ENCODE results near the gene RBM27.
"Not testable (repeated sequence)": the region's sequence is repeated elsewhere in the genome, so short reads cannot be mapped to it uniquely, and the experiment has no call there.

The RBM27 gene

DNA sequence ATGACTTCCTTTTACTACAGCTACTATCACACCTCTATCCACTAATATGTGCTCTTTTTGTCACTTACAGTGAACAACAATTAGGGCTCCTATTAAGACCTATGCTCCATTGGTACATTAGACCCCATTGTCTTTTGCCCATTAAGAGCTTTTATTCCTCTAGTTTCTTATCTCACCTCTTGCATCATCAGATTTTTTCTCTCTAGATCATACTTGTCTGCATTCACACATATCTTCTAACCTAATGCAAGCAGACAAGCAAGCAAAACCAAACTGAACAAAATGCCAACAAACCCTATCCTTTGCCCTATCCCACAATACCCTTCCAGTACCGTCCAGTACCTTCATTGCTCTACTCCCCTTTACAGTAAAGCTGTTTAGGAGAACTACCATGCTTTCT is 10.1 kb upstream of the RBM27 start:
- no peaks in the 10 kb centered on the region for H3K36me3 ChIP-seq (ENCODE audit: insufficient read depth, low read length)
- H2AFZ ChIP-seq (ENCODE audit: low read length) = no peak overlapping the region
- H3K9ac ChIP-seq (ENCODE audit: low read depth, low read length, poor library complexity, severe bottlenecking) = no peak overlapping the region

DNA sequence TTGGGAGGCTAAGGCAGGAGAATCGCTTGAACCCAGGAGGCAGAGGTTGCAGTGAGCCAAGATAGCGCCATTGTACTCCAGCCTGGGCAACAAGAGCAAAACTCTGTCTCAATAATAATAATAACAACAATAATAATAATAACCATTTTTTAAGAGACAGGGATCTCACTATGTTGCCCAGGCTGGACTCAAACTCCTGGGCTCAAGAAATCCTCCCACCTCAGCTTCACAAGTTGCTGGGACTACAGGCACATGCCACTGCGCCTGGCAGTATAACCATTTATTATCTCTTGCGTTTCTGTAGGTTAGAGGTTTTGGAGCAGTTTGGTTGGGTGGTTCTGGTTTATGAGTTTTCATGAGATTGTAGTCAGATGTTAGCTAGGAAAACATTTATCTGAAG is 8.4 kb upstream of the RBM27 start:
- not testable (repeated sequence) for H3K4me2 ChIP-seq (ENCODE audit: low read depth, low read length, poor library complexity, severe bottlenecking); H4K20me1 ChIP-seq (ENCODE audit: insufficient read depth, low read length, poor library complexity, severe bottlenecking); H2AFZ ChIP-seq (ENCODE audit: low read length); H3K36me3 ChIP-seq (ENCODE audit: insufficient read depth, low read length); H3K9me3 ChIP-seq (ENCODE audit: insufficient read depth, low read depth, low read length); H3F3A ChIP-seq (ENCODE audit: low read depth); H3K4me3 ChIP-seq (ENCODE audit: low read length, poor library complexity, severe bottlenecking); H3K9me2 ChIP-seq (replicated peaks; ENCODE audit: low read depth, low read length); H3K79me2 ChIP-seq (ENCODE audit: insufficient read depth, low read length); H3K27me3 ChIP-seq (ENCODE audit: insufficient read depth, low read length, poor library complexity, severe bottlenecking); H3K9ac ChIP-seq (ENCODE audit: low read depth, low read length, poor library complexity, severe bottlenecking); H3K4me1 ChIP-seq (ENCODE audit: insufficient read depth, low read length, poor library complexity, severe bottlenecking)

More for the DNA sequence above, 10.1 kb upstream of the RBM27 start:
- no peaks in the 10 kb centered on the region for H4K20me1 ChIP-seq (ENCODE audit: insufficient read depth, low read length, poor library complexity, severe bottlenecking)
- H3F3A ChIP-seq (ENCODE audit: low read depth) = no peaks in the 10 kb centered on the region
- H3K4me2 ChIP-seq (ENCODE audit: low read depth, low read length, poor library complexity, severe bottlenecking) = no peak overlapping the region
- H3K79me2 ChIP-seq (ENCODE audit: insufficient read depth, low read length) = no peaks in the 10 kb centered on the region
- TF ChIP-seq, protein P1, sequence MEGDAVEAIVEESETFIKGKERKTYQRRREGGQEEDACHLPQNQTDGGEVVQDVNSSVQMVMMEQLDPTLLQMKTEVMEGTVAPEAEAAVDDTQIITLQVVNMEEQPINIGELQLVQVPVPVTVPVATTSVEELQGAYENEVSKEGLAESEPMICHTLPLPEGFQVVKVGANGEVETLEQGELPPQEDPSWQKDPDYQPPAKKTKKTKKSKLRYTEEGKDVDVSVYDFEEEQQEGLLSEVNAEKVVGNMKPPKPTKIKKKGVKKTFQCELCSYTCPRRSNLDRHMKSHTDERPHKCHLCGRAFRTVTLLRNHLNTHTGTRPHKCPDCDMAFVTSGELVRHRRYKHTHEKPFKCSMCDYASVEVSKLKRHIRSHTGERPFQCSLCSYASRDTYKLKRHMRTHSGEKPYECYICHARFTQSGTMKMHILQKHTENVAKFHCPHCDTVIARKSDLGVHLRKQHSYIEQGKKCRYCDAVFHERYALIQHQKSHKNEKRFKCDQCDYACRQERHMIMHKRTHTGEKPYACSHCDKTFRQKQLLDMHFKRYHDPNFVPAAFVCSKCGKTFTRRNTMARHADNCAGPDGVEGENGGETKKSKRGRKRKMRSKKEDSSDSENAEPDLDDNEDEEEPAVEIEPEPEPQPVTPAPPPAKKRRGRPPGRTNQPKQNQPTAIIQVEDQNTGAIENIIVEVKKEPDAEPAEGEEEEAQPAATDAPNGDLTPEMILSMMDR (conservative IDR thresholded peaks at IDR 0.05; ENCODE audit: low read length) = no peak
- TF ChIP-seq EZH2phosphoT487 (IDR thresholded peaks at IDR 0.05; ENCODE audit: borderline replicate concordance) = no peak
- no peaks in the 10 kb centered on the region for H3K27me3 ChIP-seq (ENCODE audit: insufficient read depth, low read length, poor library complexity, severe bottlenecking)
- H3K9me3 ChIP-seq (ENCODE audit: insufficient read depth, low read depth, low read length) = no peaks in the 10 kb centered on the region
- H3K4me3 ChIP-seq (ENCODE audit: low read length, poor library complexity, severe bottlenecking) = no peak overlapping the region
- H3K4me1 ChIP-seq (ENCODE audit: insufficient read depth, low read length, poor library complexity, severe bottlenecking) = no peaks in the 10 kb centered on the region
- H3K9me2 ChIP-seq (replicated peaks; ENCODE audit: low read depth, low read length) = no peaks in the 10 kb centered on the region

DNA sequence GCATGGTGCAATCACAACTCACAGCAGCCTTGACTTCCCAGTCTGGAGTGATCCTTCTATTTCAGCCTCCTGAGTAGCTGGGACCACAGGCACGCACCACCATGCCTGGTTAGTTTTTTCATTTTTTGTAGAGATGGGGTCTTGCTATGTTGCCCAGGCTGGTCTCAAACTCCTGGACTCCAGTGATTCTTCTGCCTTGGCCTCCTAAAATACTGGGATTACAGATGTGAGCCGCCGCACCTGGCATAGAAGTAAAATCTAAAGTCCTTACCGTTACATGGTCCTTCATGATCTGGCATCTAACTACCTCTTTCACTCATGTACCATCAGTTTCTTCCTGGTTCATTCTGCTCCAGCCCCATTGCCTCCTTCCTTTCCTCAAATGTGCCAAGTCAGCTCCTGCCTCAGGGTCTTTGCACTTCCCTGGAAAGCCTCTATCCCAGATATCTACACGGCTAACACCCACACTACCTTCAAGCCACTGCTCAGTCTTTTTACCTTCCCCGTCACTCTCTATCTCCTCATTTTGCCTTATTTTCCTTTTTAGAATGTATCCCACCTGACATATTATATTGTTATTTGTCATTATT is 6.9 kb upstream of the RBM27 start:
- no peak overlapping the region for H2AFZ ChIP-seq (ENCODE audit: low read length)
- H3K4me3 ChIP-seq (ENCODE audit: low read length, poor library complexity, severe bottlenecking) = no peak overlapping the region
- no peak overlapping the region for H3K4me2 ChIP-seq (ENCODE audit: low read depth, low read length, poor library complexity, severe bottlenecking)
- TF ChIP-seq EZH2phosphoT487 (IDR thresholded peaks at IDR 0.05; ENCODE audit: borderline replicate concordance) = no peak
- TF ChIP-seq, protein P1 (conservative IDR thresholded peaks at IDR 0.05; ENCODE audit: low read length) = no peak
- H3K36me3 ChIP-seq (ENCODE audit: insufficient read depth, low read length) = no peaks in the 10 kb centered on the region
- H3K9me2 ChIP-seq (replicated peaks; ENCODE audit: low read depth, low read length) = no peaks in the 10 kb centered on the region
- no peaks in the 10 kb centered on the region for H4K20me1 ChIP-seq (ENCODE audit: insufficient read depth, low read length, poor library complexity, severe bottlenecking)
- no peak overlapping the region for H3K9ac ChIP-seq (ENCODE audit: low read depth, low read length, poor library complexity, severe bottlenecking)
- no peaks in the 10 kb centered on the region for H3K79me2 ChIP-seq (ENCODE audit: insufficient read depth, low read length)
- H3F3A ChIP-seq (ENCODE audit: low read depth) = no peaks in the 10 kb centered on the region
- H3K27me3 ChIP-seq (ENCODE audit: insufficient read depth, low read length, poor library complexity, severe bottlenecking) = no peaks in the 10 kb centered on the region
- no peaks in the 10 kb centered on the region for H3K9me3 ChIP-seq (ENCODE audit: insufficient read depth, low read depth, low read length)
- H3K4me1 ChIP-seq (ENCODE audit: insufficient read depth, low read length, poor library complexity, severe bottlenecking) = no peaks in the 10 kb centered on the region

DNA sequence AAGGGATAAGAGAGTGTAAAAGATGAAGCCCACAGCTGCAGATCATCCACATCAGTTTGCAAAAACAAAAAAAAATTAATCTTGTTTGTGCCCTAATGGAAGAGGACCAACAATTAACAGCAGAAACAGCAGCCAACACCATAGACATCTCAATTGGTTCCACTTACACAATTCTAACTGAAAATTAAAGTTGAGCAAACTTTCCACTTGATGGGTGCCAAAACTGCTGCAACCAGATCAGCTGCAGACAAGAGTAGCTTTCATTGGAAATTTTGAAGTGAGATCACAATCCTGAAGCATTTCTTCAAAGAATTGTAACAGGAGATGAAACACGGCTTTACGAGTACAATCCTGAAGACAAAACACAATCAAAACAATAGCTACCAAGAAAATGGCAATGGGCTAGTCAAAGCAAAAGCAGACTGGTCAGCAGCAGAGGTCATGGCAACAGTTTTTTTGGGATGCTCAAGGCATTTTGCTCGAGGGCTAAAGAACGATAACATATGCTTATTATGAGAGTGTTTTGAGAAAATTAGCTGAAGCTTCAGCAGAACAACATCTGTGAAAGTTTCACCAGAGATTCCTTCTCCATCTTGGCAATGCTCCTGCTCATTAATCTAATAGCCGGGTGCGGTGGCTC is 4.1 kb upstream of the RBM27 start:
- H3K27me3 ChIP-seq (ENCODE audit: insufficient read depth, low read length, poor library complexity, severe bottlenecking) = no peaks in the 10 kb centered on the region
- peaks cover 9% of the 10 kb centered on the region for H3K79me2 ChIP-seq (ENCODE audit: insufficient read depth, low read length)
- H3K36me3 ChIP-seq (ENCODE audit: insufficient read depth, low read length) = no peaks in the 10 kb centered on the region
- no peaks in the 10 kb centered on the region for H3K9me2 ChIP-seq (replicated peaks; ENCODE audit: low read depth, low read length)
- H3K4me2 ChIP-seq (ENCODE audit: low read depth, low read length, poor library complexity, severe bottlenecking) = no peak overlapping the region
- no peak overlapping the region for H3K9ac ChIP-seq (ENCODE audit: low read depth, low read length, poor library complexity, severe bottlenecking)
- no peak overlapping the region for H2AFZ ChIP-seq (ENCODE audit: low read length)
- no peaks in the 10 kb centered on the region for H3K9me3 ChIP-seq (ENCODE audit: insufficient read depth, low read depth, low read length)
- no peak overlapping the region for H3K4me3 ChIP-seq (ENCODE audit: low read length, poor library complexity, severe bottlenecking)
- no peak for TF ChIP-seq EZH2phosphoT487 (IDR thresholded peaks at IDR 0.05; ENCODE audit: borderline replicate concordance)
- TF ChIP-seq, protein P1 (conservative IDR thresholded peaks at IDR 0.05; ENCODE audit: low read length) = no peak
- no peaks in the 10 kb centered on the region for H3K4me1 ChIP-seq (ENCODE audit: insufficient read depth, low read length, poor library complexity, severe bottlenecking)
- peaks cover 8% of the 10 kb centered on the region for H4K20me1 ChIP-seq (ENCODE audit: insufficient read depth, low read length, poor library complexity, severe bottlenecking)
- no peaks in the 10 kb centered on the region for H3F3A ChIP-seq (ENCODE audit: low read depth)

DNA sequence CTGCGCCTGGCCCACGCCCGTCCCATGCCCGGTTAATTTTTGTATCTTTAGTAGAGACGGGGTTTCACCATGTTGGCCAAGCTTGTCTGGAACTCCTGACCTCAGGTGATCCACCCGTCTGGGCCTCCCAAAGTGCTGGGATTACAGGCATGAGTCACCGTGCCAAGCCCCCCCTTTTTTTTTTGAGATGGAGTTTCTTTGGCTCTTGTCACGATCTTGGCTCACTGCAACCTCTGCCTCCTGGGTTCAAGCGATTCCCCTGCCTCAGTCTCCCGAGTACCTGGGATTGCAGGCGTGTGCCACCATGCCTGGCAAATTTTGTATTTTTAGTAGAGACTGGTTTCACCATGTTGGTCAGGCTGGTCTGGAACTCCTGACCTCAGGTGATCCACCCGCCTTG is 1.6 kb upstream of the RBM27 start:
- not testable (repeated sequence) for H2AFZ ChIP-seq (ENCODE audit: low read length); H3K27me3 ChIP-seq (ENCODE audit: insufficient read depth, low read length, poor library complexity, severe bottlenecking); H3K9me2 ChIP-seq (replicated peaks; ENCODE audit: low read depth, low read length); H3F3A ChIP-seq (ENCODE audit: low read depth); H3K36me3 ChIP-seq (ENCODE audit: insufficient read depth, low read length); H3K9me3 ChIP-seq (ENCODE audit: insufficient read depth, low read depth, low read length); H3K4me2 ChIP-seq (ENCODE audit: low read depth, low read length, poor library complexity, severe bottlenecking); H3K9ac ChIP-seq (ENCODE audit: low read depth, low read length, poor library complexity, severe bottlenecking); H3K4me3 ChIP-seq (ENCODE audit: low read length, poor library complexity, severe bottlenecking)
- peaks cover 34% of the 10 kb centered on the region for H3K79me2 ChIP-seq (ENCODE audit: insufficient read depth, low read length)
- H4K20me1 ChIP-seq (ENCODE audit: insufficient read depth, low read length, poor library complexity, severe bottlenecking) = peaks cover 29% of the 10 kb centered on the region
- H3K4me1 ChIP-seq (ENCODE audit: insufficient read depth, low read length, poor library complexity, severe bottlenecking) = peaks cover 12% of the 10 kb centered on the region
